Putamen (tissue), 1 donor: ENCODE measurements around the gene ITGA1.
"Not testable (repeated sequence)": the region's sequence is repeated elsewhere in the genome, so short reads cannot be mapped to it uniquely, and the experiment has no call there.

Source experiments
- DNase-seq: peaks from one replicate; pipeline ENCODE4 v3.0.0-alpha.2; 2016; ENCODE audit warnings: low spot score

The ITGA1 gene

GRCh38 chr5:52802272-52802973 lies 14.7 kb downstream of the ITGA1 start:
- DNase-seq, result no peak

- DNase-seq, result no peak
Observed at GRCh38 chr5:52802974-52803336, 15.2 kb downstream of the ITGA1 start.

- DNase-seq, result no peak
Observed at GRCh38 chr5:52804387-52804791, 16.7 kb downstream of the ITGA1 start.

GRCh38 chr5:52804981-52805380 lies 17.3 kb downstream of the ITGA1 start:
- DNase-seq, result no peak

GRCh38 chr5:52805615-52806014 lies 17.9 kb downstream of the ITGA1 start:
- no peak for DNase-seq

- no peak for DNase-seq
Observed at GRCh38 chr5:52807037-52807436, 19.3 kb downstream of the ITGA1 start.

GRCh38 chr5:52807723-52808122 lies 20.0 kb downstream of the ITGA1 start:
- DNase-seq, result no peak

- DNase-seq, result no peak
Observed at GRCh38 chr5:52808316-52808901, 20.7 kb downstream of the ITGA1 start.

GRCh38 chr5:52809884-52810283 lies 22.2 kb downstream of the ITGA1 start:
- DNase-seq, result no peak

- no peak for DNase-seq
Observed at GRCh38 chr5:52810426-52810825, 22.7 kb downstream of the ITGA1 start.

GRCh38 chr5:52811067-52811749 lies 23.5 kb downstream of the ITGA1 start:
- no peak for DNase-seq

- no peak for DNase-seq
Observed at GRCh38 chr5:52814352-52815148, 26.8 kb downstream of the ITGA1 start.

GRCh38 chr5:52817818-52818217 lies 30.1 kb downstream of the ITGA1 start:
- no peak for DNase-seq

- no peak for DNase-seq
Observed at GRCh38 chr5:52818360-52818759, 30.6 kb downstream of the ITGA1 start.

- DNase-seq, result not testable (repeated sequence)
Observed at GRCh38 chr5:52818807-52819206, 31.1 kb downstream of the ITGA1 start.

GRCh38 chr5:52821901-52822300 lies 34.2 kb downstream of the ITGA1 start:
- DNase-seq, result no peak

GRCh38 chr5:52822437-52822836 lies 34.7 kb downstream of the ITGA1 start:
- DNase-seq, result no peak

GRCh38 chr5:52824827-52825226 lies 37.1 kb downstream of the ITGA1 start:
- no peak for DNase-seq

GRCh38 chr5:52825826-52826225 lies 38.1 kb downstream of the ITGA1 start:
- DNase-seq, result no peak

- no peak for DNase-seq
Observed at GRCh38 chr5:52827815-52828214, 40.1 kb downstream of the ITGA1 start.

- DNase-seq, result no peak
Observed at GRCh38 chr5:52829664-52830063, 41.9 kb downstream of the ITGA1 start.

- DNase-seq, result no peak
Observed at GRCh38 chr5:52830650-52831049, 42.9 kb downstream of the ITGA1 start.
